Measurements from ENCODE around the gene CETN3. TPM values are rescaled to one million over a fixed set of nuclear protein-coding genes. Genes with fewer than 3 reads are reported as not detected.

Gene CETN3
- 21.9 TPM for total RNA-seq

GRCh38 chr5:90409318-90410177 is at the start of gene CETN3:
Gene CETN3 (minus strand): TSS chr5:90409756. CDS start chr5:90409661, 95 bp downstream.

Other genes starting within 250 kb of the CETN3 start
- gene MBLAC2, start 65.0 kb upstream of the CETN3 start, total RNA-seq, result 29.5 TPM
- 5.3 TPM for gene POLR3G, start 65.1 kb upstream of the CETN3 start, total RNA-seq
- gene LYSMD3, start 119.8 kb upstream of the CETN3 start, total RNA-seq, result 22.4 TPM
- gene ADGRV1, start 149.0 kb upstream of the CETN3 start, total RNA-seq, result 191 TPM

Data from diencephalon (tissue), 1 donor.